GM19438 (cell line): ENCODE data around the gene HSPA2.
"Not testable (repeated sequence)": the region's sequence is repeated elsewhere in the genome, so short reads cannot be mapped to it uniquely, and the experiment has no call there.

Experiments
- ATAC-seq: cut with Tn5 transposase; IDR thresholded peaks from one replicate; pipeline ENCODE4 v1.9.1; 2021; ENCODE audit warnings: low read depth; ENCODE audit not compliant: unreplicated experiment

The HSPA2 gene

GRCh38 chr14:64513271-64513670 lies 27.3 kb upstream of the HSPA2 start:
- no peak for ATAC-seq

GRCh38 chr14:64515053-64515452 lies 25.5 kb upstream of the HSPA2 start:
- ATAC-seq, result no peak

GRCh38 chr14:64516969-64517368 lies 23.6 kb upstream of the HSPA2 start:
- ATAC-seq, result no peak

GRCh38 chr14:64517667-64518066 lies 22.9 kb upstream of the HSPA2 start:
- not testable (repeated sequence) for ATAC-seq

- ATAC-seq, result no peak
Measured at GRCh38 chr14:64518229-64518628, 22.3 kb upstream of the HSPA2 start.

GRCh38 chr14:64520699-64521098 lies 19.8 kb upstream of the HSPA2 start:
- no peak for ATAC-seq

- no peak for ATAC-seq
Measured at GRCh38 chr14:64522591-64523355, 17.8 kb upstream of the HSPA2 start.

- no peak for ATAC-seq
Measured at GRCh38 chr14:64525354-64525753, 15.2 kb upstream of the HSPA2 start.

GRCh38 chr14:64531567-64531966 lies 9.0 kb upstream of the HSPA2 start:
- no peak for ATAC-seq

- no peak for ATAC-seq
Measured at GRCh38 chr14:64536488-64537245, 3.9 kb upstream of the HSPA2 start.

GRCh38 chr14:64541261-64541971 lies 875 bp downstream of the HSPA2 start:
- no peak for ATAC-seq

- no peak for ATAC-seq
Measured at GRCh38 chr14:64541972-64542835, 1.7 kb downstream of the HSPA2 start.

- no peak for ATAC-seq
Measured at GRCh38 chr14:64542836-64543201, 2.3 kb downstream of the HSPA2 start.

- no peak for ATAC-seq
Measured at GRCh38 chr14:64544607-64545312, 4.2 kb downstream of the HSPA2 start.

- ATAC-seq, result no peak
Measured at GRCh38 chr14:64549016-64549415, 8.5 kb downstream of the HSPA2 start.

GRCh38 chr14:64549791-64550620 lies 9.5 kb downstream of the HSPA2 start, which contains the start of gene PPP1R36:
PPP1R36 (plus strand) TSS chr14:64549961; CDS start chr14:64549998, 37 bp downstream.
- no peak for ATAC-seq

GRCh38 chr14:64550621-64551333 lies 10.2 kb downstream of the HSPA2 start:
- no peak for ATAC-seq

GRCh38 chr14:64554556-64554955 lies 14.0 kb downstream of the HSPA2 start:
- no peak for ATAC-seq
